ENCODE results near the gene BRMS1.
"Not testable (repeated sequence)": the region's sequence is repeated elsewhere in the genome, so short reads cannot be mapped to it uniquely, and the experiment has no call there.

The BRMS1 gene

GRCh38 chr11:66322732-66323427 lies 22.0 kb downstream of the BRMS1 start:
- DNase-seq (ENCODE audit: low read depth) = no peak

GRCh38 chr11:66321606-66322005 lies 23.3 kb downstream of the BRMS1 start:
- no peak for DNase-seq (ENCODE audit: low read depth)

GRCh38 chr11:66320748-66321147 lies 24.2 kb downstream of the BRMS1 start:
- DNase-seq (ENCODE audit: low read depth) = not testable (repeated sequence)

- not testable (repeated sequence) for DNase-seq (ENCODE audit: low read depth)
Observed at GRCh38 chr11:66320289-66320688, 24.6 kb downstream of the BRMS1 start.

- DNase-seq (ENCODE audit: low read depth) = no peak
Observed at GRCh38 chr11:66318600-66318970, 26.3 kb downstream of the BRMS1 start.

GRCh38 chr11:66317723-66318599 lies 26.9 kb downstream of the BRMS1 start:
- peak; percentile 34 for DNase-seq (ENCODE audit: low read depth)

GRCh38 chr11:66317322-66317722 lies 27.6 kb downstream of the BRMS1 start:
- no peak for DNase-seq (ENCODE audit: low read depth)

- DNase-seq (ENCODE audit: low read depth) = no peak
Observed at GRCh38 chr11:66316849-66317251, 28.1 kb downstream of the BRMS1 start, which contains the start of gene CD248. Gene CD248 (minus strand): TSS chr11:66317044. CDS start chr11:66317027, 17 bp downstream.

- DNase-seq (ENCODE audit: low read depth) = no peak
Observed at GRCh38 chr11:66315921-66316811, 28.7 kb downstream of the BRMS1 start.

GRCh38 chr11:66315498-66315885 lies 29.4 kb downstream of the BRMS1 start:
- DNase-seq (ENCODE audit: low read depth) = no peak

- no peak for DNase-seq (ENCODE audit: low read depth)
Observed at GRCh38 chr11:66314561-66315497, 30.1 kb downstream of the BRMS1 start.

GRCh38 chr11:66314186-66314501 lies 30.8 kb downstream of the BRMS1 start:
- no peak for DNase-seq (ENCODE audit: low read depth)

GRCh38 chr11:66313321-66314185 lies 31.4 kb downstream of the BRMS1 start:
- no peak for DNase-seq (ENCODE audit: low read depth)

GRCh38 chr11:66312549-66313320 lies 32.2 kb downstream of the BRMS1 start:
- DNase-seq (ENCODE audit: low read depth) = peak; percentile 95

GRCh38 chr11:66311965-66312548 lies 32.8 kb downstream of the BRMS1 start:
- peak; percentile 92 for DNase-seq (ENCODE audit: low read depth)

GRCh38 chr11:66311470-66311964 lies 33.4 kb downstream of the BRMS1 start:
- no peak for DNase-seq (ENCODE audit: low read depth)

- DNase-seq (ENCODE audit: low read depth) = not testable (repeated sequence)
Observed at GRCh38 chr11:66310803-66311440, 34.0 kb downstream of the BRMS1 start.

GRCh38 chr11:66310324-66310723 lies 34.6 kb downstream of the BRMS1 start:
- no peak for DNase-seq (ENCODE audit: low read depth)

Data from stimulated activated CD8-positive, alpha-beta memory T cell treated with anti-CD3 and anti-CD28 coated beads, Interleukin-7, amount 100 ng/mL, for 24 hours (primary cell).